Mesendoderm (in vitro differentiated cells): ENCODE results near the gene RCAN3.

ENCODE experiments used
- DNase-seq: peaks from one replicate; pipeline ENCODE4 v3.0.0; 2013
- H2AK5ac ChIP-seq: 2 replicates; pipeline ENCODE4 v1.6.1; 2013; ENCODE audit warnings: low read length, inconsistent platforms
- H2BK120ac ChIP-seq: 2 replicates; pipeline ENCODE4 v1.6.1; 2013; ENCODE audit warnings: low read depth, mild to moderate bottlenecking, low read length, moderate library complexity, mixed read lengths
- H2BK15ac ChIP-seq: replicated peaks from 2 replicates; pipeline ENCODE4 v1.6.1; 2013; ENCODE audit warnings: low read depth, mild to moderate bottlenecking, moderate library complexity
- H2BK5ac ChIP-seq: 2 replicates; pipeline ENCODE4 v1.6.1; 2013; ENCODE audit warnings: low read length, inconsistent platforms
- H3K18ac ChIP-seq: 2 replicates; pipeline ENCODE4 v1.6.1; 2013; ENCODE audit warnings: mild to moderate bottlenecking, low read length, mixed read lengths
- H3K23ac ChIP-seq: one replicate; pipeline ENCODE4 v1.6.1; 2013; ENCODE audit warnings: low read length
- H3K27ac ChIP-seq: 2 replicates; pipeline ENCODE4 v1.5.1; 2013; ENCODE audit warnings: low read depth, mild to moderate bottlenecking, inconsistent platforms, low read length, moderate library complexity
- H3K27me3 ChIP-seq: 2 replicates; pipeline ENCODE4 v1.6.1; 2013; ENCODE audit warnings: low read length, control low read depth, mild to moderate bottlenecking, inconsistent platforms; ENCODE audit not compliant: insufficient read depth, poor library complexity
- H3K36me3 ChIP-seq: 2 replicates; pipeline ENCODE4 v1.6.1; 2013; ENCODE audit warnings: low read length, inconsistent platforms; ENCODE audit not compliant: control insufficient read depth, insufficient read depth
- H3K4ac ChIP-seq: one replicate; pipeline ENCODE4 v1.6.1; 2013; ENCODE audit warnings: low read depth, mild to moderate bottlenecking, low read length, moderate library complexity
- H3K4me1 ChIP-seq: 2 replicates; pipeline ENCODE4 v1.6.1; 2013; ENCODE audit warnings: low read depth, low read length, inconsistent platforms; ENCODE audit not compliant: control insufficient read depth
- H3K4me2 ChIP-seq: 2 replicates; pipeline ENCODE4 v1.6.1; 2013; ENCODE audit warnings: low read length
- H3K4me3 ChIP-seq: 2 replicates; pipeline ENCODE4 v1.5.1; 2013; ENCODE audit warnings: mild to moderate bottlenecking, low read length
- H3K56ac ChIP-seq: one replicate; pipeline ENCODE4 v1.6.1; 2013; ENCODE audit warnings: low read length
- H3K79me1 ChIP-seq: 2 replicates; pipeline ENCODE4 v1.6.1; 2013; ENCODE audit warnings: low read length, inconsistent platforms
- H3K79me2 ChIP-seq: 2 replicates; pipeline ENCODE4 v1.6.1; 2013; ENCODE audit warnings: mild to moderate bottlenecking, low read length; ENCODE audit not compliant: control insufficient read depth, insufficient read depth
- H3K9ac ChIP-seq: 2 replicates; pipeline ENCODE4 v1.6.1; 2013; ENCODE audit warnings: low read length, inconsistent platforms
- H4K5ac ChIP-seq: one replicate; pipeline ENCODE4 v1.6.1; 2013; ENCODE audit warnings: low read length
- H4K8ac ChIP-seq: one replicate; pipeline ENCODE4 v1.6.1; 2013; ENCODE audit warnings: low read depth, mild to moderate bottlenecking, control low read depth, low read length, moderate library complexity
- WGBS: extraction: QIAGEN DNeasy Blood & Tissue Kit; methylation state at CpG from one replicate; pipeline ENCODE4 v1.1.7; 2013; ENCODE audit warnings: low lambda C conversion rate, missing lambda C conversion rate; ENCODE audit not compliant: insufficient coverage; ENCODE audit errors: extremely low coverage; 5-methylcytosine and 5-hydroxymethylcytosine counted together

RCAN3 gene

DNA sequence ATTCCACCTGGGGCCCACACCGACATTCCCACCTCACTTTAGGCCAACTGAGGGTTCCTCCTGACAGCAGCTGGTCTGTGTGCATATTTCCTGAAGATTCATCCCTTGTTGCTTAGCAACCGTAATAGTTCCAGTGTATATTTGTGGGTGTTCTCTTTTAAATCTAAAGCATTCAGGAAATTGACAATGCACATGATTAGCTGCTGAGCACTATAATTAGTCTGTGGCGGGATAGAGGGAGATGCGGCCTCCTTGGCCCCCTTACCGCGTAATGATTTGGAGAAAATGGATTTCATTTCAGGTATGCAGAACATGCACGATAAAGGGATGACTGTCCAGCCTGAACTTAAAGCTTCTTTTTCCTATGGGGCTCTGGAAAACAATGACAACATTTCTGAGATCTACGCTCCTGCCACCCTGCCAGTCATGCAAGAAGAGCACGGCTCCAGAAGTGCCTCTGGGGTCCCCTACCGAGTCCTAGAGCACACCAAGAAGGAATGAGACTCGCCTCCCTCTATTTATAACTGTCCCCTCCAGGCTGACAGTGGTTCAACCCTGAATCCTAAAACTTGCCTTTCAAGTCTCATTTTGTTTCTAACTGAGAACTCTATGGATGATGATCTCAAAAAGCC, 33.8 kb upstream of the RCAN3 start:
- Histone ChIP-seq H2BK5ac (no peak overlapping the region), H4K5ac (no peak overlapping the region), H2BK120ac (no peak overlapping the region), H4K8ac (no peak overlapping the region), H3K9ac (no peak overlapping the region), H3K56ac (no peak overlapping the region), H3K36me3 (no peaks in the 10 kb centered on the region), H3K79me2 (no peaks in the 10 kb centered on the region), H3K4me1 (peaks cover 4% of the 10 kb centered on the region), H2BK15ac (no peak overlapping the region), H3K4me3 (no peak overlapping the region), H3K4me2 (no peak overlapping the region), H3K27me3 (no peaks in the 10 kb centered on the region), H2AK5ac (no peak overlapping the region), H3K4ac (no peak overlapping the region), H3K27ac (no peak overlapping the region), H3K18ac (no peak overlapping the region), H3K23ac (no peak overlapping the region), H3K79me1 (no peaks in the 10 kb centered on the region)
- no peak for DNase-seq
- WGBS = no CpG with 5 or more reads among the region's 11 CpGs

DNA sequence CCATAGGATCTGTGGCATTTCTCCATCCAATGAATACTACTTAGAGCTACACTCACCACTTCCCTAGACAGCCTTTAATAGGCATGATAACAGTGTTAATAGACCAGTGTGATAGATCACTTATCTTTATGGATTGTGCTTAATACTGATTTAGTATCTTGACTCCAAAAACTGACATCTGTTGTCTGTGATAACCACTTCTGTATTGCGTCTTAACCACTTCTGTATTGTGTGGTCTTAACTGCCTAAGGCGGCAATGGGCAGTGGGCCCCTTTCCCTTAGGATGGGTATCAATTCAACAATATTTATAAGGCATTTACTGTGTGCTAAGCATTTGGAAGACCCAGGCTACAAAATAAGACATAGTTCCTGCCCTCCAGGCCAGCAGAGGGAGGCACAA, 32.0 kb upstream of the RCAN3 start:
- H3K4ac ChIP-seq = no peak overlapping the region
- H3K4me2 ChIP-seq = no peak overlapping the region
- no peak overlapping the region for H2BK5ac ChIP-seq
- no peak overlapping the region for H2BK120ac ChIP-seq
- no peak overlapping the region for H2BK15ac ChIP-seq
- no peak overlapping the region for H3K18ac ChIP-seq
- H3K56ac ChIP-seq = no peak overlapping the region
- no peaks in the 10 kb centered on the region for H3K79me1 ChIP-seq
- no peak overlapping the region for H3K9ac ChIP-seq
- H3K79me2 ChIP-seq = no peaks in the 10 kb centered on the region
- no peaks in the 10 kb centered on the region for H3K4me1 ChIP-seq
- H3K4me3 ChIP-seq = no peak overlapping the region
- H3K27me3 ChIP-seq = no peaks in the 10 kb centered on the region
- no peak overlapping the region for H3K23ac ChIP-seq
- DNase-seq = no peak
- no peaks in the 10 kb centered on the region for H3K36me3 ChIP-seq
- H4K8ac ChIP-seq = no peak overlapping the region
- WGBS = no CpG with 5 or more reads among the region's 2 CpGs
- H3K27ac ChIP-seq = no peak overlapping the region
- no peak overlapping the region for H2AK5ac ChIP-seq
- no peak overlapping the region for H4K5ac ChIP-seq

DNA sequence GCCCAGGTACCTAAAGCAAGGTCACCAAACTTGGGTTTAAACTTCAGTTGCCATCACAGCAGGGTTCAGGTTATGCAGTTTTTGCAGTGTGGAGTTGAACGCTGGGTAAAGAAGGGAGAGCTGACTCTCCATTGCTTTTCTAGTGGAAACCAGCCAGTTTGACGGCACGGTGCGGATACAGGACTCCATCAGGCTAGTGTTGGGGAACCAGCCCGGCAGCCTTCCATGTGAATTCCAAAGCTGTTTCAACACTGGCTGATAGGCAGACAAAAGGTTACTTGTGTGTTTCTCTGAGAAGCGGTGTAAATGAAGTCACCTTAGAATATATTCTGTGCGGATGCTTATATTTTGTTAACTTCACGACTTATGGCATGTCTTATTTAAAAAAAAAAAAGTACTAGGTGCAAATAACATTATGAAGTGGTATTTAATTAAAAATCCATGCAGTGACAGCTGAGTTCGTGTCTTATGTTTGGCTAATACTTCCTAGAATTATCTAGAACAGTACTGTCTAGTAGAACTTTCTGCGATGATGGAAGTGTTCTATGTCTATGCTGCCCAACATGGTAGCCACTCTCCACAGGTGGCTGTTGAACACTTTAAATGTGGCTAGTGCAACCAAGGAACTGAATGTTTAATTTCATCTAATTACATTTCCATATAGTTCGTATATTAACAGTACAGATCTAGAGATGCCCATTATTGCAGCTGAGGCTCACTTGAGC, 29.9 kb upstream of the RCAN3 start:
- Histone ChIP-seq H3K27ac (no peak overlapping the region), H3K36me3 (no peaks in the 10 kb centered on the region), H3K4me1 (no peaks in the 10 kb centered on the region), H4K8ac (no peak overlapping the region), H3K4me2 (no peak overlapping the region), H3K79me2 (no peaks in the 10 kb centered on the region), H3K4ac (no peak overlapping the region), H2BK120ac (no peak overlapping the region), H2BK15ac (no peak overlapping the region), H4K5ac (no peak overlapping the region), H3K9ac (no peak overlapping the region), H3K79me1 (no peaks in the 10 kb centered on the region), H3K56ac (no peak overlapping the region), H2BK5ac (no peak overlapping the region), H2AK5ac (no peak overlapping the region), H3K23ac (no peak overlapping the region), H3K18ac (no peak overlapping the region), H3K4me3 (no peak overlapping the region), H3K27me3 (no peaks in the 10 kb centered on the region)
- no peak for DNase-seq
- WGBS = no CpG with 5 or more reads among the region's 11 CpGs

DNA sequence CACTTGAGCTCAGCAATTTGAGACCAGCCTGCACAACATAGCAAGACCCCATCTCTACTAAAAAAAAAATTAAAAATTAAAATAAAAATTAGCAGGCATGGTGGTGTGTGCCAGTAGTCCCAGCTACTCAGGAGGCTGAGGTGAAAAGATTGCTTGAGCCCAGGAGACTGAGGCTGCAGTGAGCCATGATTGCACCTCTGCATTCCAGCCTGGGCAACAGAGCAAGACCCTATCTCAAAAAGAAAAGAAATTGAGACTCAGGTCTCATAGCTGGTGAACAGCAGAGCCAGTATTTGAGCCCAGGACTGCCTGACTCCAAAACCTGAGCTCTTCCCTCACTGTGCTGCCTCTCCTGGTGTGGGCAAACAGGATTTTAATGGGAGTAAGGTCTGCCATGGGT, 28.4 kb upstream of the RCAN3 start:
- Histone ChIP-seq H2BK15ac (no peak overlapping the region), H2BK120ac (no peak overlapping the region), H3K79me1 (no peaks in the 10 kb centered on the region), H2AK5ac (no peak overlapping the region), H3K9ac (no peak overlapping the region), H3K56ac (no peak overlapping the region), H3K79me2 (no peaks in the 10 kb centered on the region), H3K27me3 (no peaks in the 10 kb centered on the region), H3K36me3 (no peaks in the 10 kb centered on the region), H2BK5ac (no peak overlapping the region), H3K27ac (no peak overlapping the region), H4K5ac (no peak overlapping the region), H3K4me3 (no peak overlapping the region), H3K23ac (no peak overlapping the region), H3K4ac (no peak overlapping the region), H3K4me2 (no peak overlapping the region), H4K8ac (no peak overlapping the region), H3K18ac (no peak overlapping the region), H3K4me1 (no peaks in the 10 kb centered on the region)
- DNase-seq = no peak

DNA sequence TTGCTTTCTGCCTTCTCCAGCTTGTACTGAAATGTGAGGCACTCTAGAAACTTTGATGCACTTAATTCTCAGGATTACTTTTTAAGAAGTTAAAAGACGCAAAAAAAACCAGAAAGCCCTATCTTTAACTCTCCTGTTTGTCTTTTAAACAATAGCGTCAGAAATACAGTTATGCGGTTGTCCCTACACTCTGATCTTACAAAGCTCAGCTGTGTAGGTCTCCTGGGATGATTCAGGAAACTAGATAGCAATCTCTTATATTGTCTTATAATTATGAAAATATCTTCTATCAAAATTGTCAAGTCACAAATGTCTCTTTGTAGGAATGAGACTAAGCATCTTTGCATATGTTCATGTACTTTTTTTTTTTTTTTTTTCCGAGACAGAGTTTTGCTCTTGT, 26.9 kb upstream of the RCAN3 start:
- Histone ChIP-seq H4K8ac (no peak overlapping the region), H3K36me3 (no peaks in the 10 kb centered on the region), H2BK5ac (no peak overlapping the region), H3K56ac (no peak overlapping the region), H3K27ac (no peak overlapping the region), H3K4me2 (no peak overlapping the region), H3K4me3 (no peak overlapping the region), H3K9ac (no peak overlapping the region), H2BK120ac (no peak overlapping the region), H2BK15ac (no peak overlapping the region), H3K79me2 (no peaks in the 10 kb centered on the region), H3K4ac (no peak overlapping the region), H3K23ac (no peak overlapping the region), H3K4me1 (no peaks in the 10 kb centered on the region), H3K79me1 (no peaks in the 10 kb centered on the region), H2AK5ac (no peak overlapping the region), H3K18ac (no peak overlapping the region), H4K5ac (no peak overlapping the region), H3K27me3 (no peaks in the 10 kb centered on the region)
- WGBS = no CpG with 5 or more reads among the region's 4 CpGs
- DNase-seq = no peak

DNA sequence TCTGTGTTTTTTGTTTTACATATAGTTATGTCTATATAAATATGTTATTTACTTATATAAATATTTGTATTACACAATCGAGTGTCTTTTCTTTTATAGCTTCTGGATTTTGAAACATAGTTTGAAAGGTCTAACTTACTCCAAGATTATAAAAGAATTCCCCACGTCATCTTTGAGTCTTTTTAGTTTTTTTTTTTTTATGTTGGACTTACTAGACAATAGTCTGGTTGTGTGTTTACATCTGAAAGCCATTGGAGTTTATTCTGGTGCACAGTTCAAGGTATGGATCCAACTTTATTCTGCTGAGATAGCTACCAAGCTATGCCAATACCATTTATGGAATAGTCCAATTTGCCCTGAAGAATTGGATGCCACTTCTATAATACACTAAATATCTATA, 26.1 kb upstream of the RCAN3 start:
- Histone ChIP-seq H2BK15ac (no peak overlapping the region), H2BK120ac (no peak overlapping the region), H4K8ac (no peak overlapping the region), H3K9ac (no peak overlapping the region), H4K5ac (no peak overlapping the region), H3K27me3 (no peaks in the 10 kb centered on the region), H3K4me2 (no peak overlapping the region), H3K56ac (no peak overlapping the region), H3K18ac (no peak overlapping the region), H3K4ac (no peak overlapping the region), H3K36me3 (no peaks in the 10 kb centered on the region), H2AK5ac (no peak overlapping the region), H3K4me3 (no peak overlapping the region), H3K79me1 (no peaks in the 10 kb centered on the region), H3K23ac (no peak overlapping the region), H3K4me1 (peaks cover 2% of the 10 kb centered on the region), H3K79me2 (no peaks in the 10 kb centered on the region), H3K27ac (no peak overlapping the region), H2BK5ac (no peak overlapping the region)
- no peak for DNase-seq
- no CpG with 5 or more reads among the region's 2 CpGs for WGBS
